Activated T-cell treated with anti-CD3 and anti-CD28 coated beads for 48 hours (primary cell): Measurements from ENCODE around the gene MRPL53.
"Not testable (repeated sequence)": the region's sequence is repeated elsewhere in the genome, so short reads cannot be mapped to it uniquely, and the experiment has no call there.

ENCODE experiments used
- DNase-seq: peaks from one replicate; pipeline ENCODE4 v3.0.0-alpha.2; 2020; ENCODE audit warnings: low read depth

The MRPL53 gene

GRCh38 chr2:74502720-74503505, 30.4 kb upstream of the MRPL53 start:
- DNase-seq = peak; percentile 54

GRCh38 chr2:74502147-74502719, 29.8 kb upstream of the MRPL53 start:
- no peak for DNase-seq

GRCh38 chr2:74501335-74502071, 29.0 kb upstream of the MRPL53 start:
- no peak for DNase-seq

- no peak for DNase-seq
Measured at GRCh38 chr2:74500578-74500946, 28.1 kb upstream of the MRPL53 start.

GRCh38 chr2:74499940-74500577, 27.6 kb upstream of the MRPL53 start:
- DNase-seq = no peak

GRCh38 chr2:74499267-74499939, 26.9 kb upstream of the MRPL53 start, which contains the start of gene LBX2:
TSS of gene LBX2 (minus strand) at chr2:74499603. CDS start at chr2:74499537, 66 bp downstream.
- DNase-seq = no peak

- DNase-seq = no peak
Measured at GRCh38 chr2:74498500-74499266, 26.2 kb upstream of the MRPL53 start.

GRCh38 chr2:74497777-74498499, 25.5 kb upstream of the MRPL53 start:
- no peak for DNase-seq

- DNase-seq = no peak
Measured at GRCh38 chr2:74496997-74497776, 24.7 kb upstream of the MRPL53 start.

- DNase-seq = no peak
Measured at GRCh38 chr2:74495440-74495839, 23.0 kb upstream of the MRPL53 start.

- DNase-seq = no peak
Measured at GRCh38 chr2:74493546-74493945, 21.1 kb upstream of the MRPL53 start.

- DNase-seq = no peak
Measured at GRCh38 chr2:74491648-74492544, 19.4 kb upstream of the MRPL53 start.

- no peak for DNase-seq
Measured at GRCh38 chr2:74489906-74490305, 17.4 kb upstream of the MRPL53 start.

GRCh38 chr2:74488643-74489481, 16.4 kb upstream of the MRPL53 start:
- no peak for DNase-seq

- DNase-seq = no peak
Measured at GRCh38 chr2:74486141-74486540, 13.7 kb upstream of the MRPL53 start.

GRCh38 chr2:74483675-74484164, 11.2 kb upstream of the MRPL53 start:
- DNase-seq = not testable (repeated sequence)
